Activated naive CD8-positive, alpha-beta T cell treated with anti-CD3 and anti-CD28 coated beads, Interleukin-2, amount 10 ng/mL, durations not matched to agents 7 days and 5 days (primary cell): ENCODE measurements around the gene CLMN. TPM values are rescaled to one million over a fixed set of nuclear protein-coding genes. Genes with fewer than 3 reads are reported as not detected.

ENCODE experiments used
- ATAC-seq: fragments of 150-1000 bp; cut with Tn5 transposase; one replicate; pipeline ENCODE4 v1.10.0; 2021; ENCODE audit warnings: low read depth, moderate library complexity
- POLR2A ChIA-PET: fragments of 350-600 bp; sonication (Branson Sonifier 250); formaldehyde crosslinking; loops from one replicate; lab custom pipeline; 2021; ENCODE audit warnings: antibody characterized with exemption; lab: Charles Lee
- DNase-seq: peaks from one replicate; pipeline ENCODE4 v3.0.0; 2021
- H3K27ac Mint-ChIP-seq: one replicate; pipeline ENCODE4 v1.8.0; 2022; ENCODE audit warnings: mild to moderate bottlenecking, mixed read lengths
- H3K27me3 Mint-ChIP-seq: one replicate; pipeline ENCODE4 v1.8.0; 2022; ENCODE audit warnings: mild to moderate bottlenecking, moderate library complexity, mixed read lengths
- H3K36me3 Mint-ChIP-seq: one replicate; pipeline ENCODE4 v1.8.0; 2021; ENCODE audit warnings: mild to moderate bottlenecking, mixed read lengths
- H3K4me1 Mint-ChIP-seq: one replicate; pipeline ENCODE4 v1.8.0; 2021; ENCODE audit warnings: mixed read lengths
- H3K4me3 Mint-ChIP-seq: one replicate; pipeline ENCODE4 v1.8.0; 2022; ENCODE audit warnings: mild to moderate bottlenecking, moderate library complexity, mixed read lengths
- H3K9me3 Mint-ChIP-seq: one replicate; pipeline ENCODE4 v1.8.0; 2021; ENCODE audit warnings: mixed read lengths
- total RNA-seq, 2 experiments: library from RNA; stranded (reverse); gene quantifications; one replicate each; pipeline ENCODE4 v1.2.3, GENCODE V29; 2021

The CLMN gene
- total RNA-seq, 2 experiments from 2014 or later, result 3.7 to 4.3 TPM

GRCh38 chr14:95233702-95234241 lies 85.9 kb downstream of the CLMN start:
- Mint-ChIP-seq H3K36me3 (no peaks in the 10 kb centered on the region), H3K9me3 (no peaks in the 10 kb centered on the region), H3K27ac (no peak overlapping the region), H3K4me1 (no peaks in the 10 kb centered on the region), H3K27me3 (peaks cover 5% of the 10 kb centered on the region), H3K4me3 (no peak overlapping the region)
- POLR2A ChIA-PET, result no interaction called here
- ATAC-seq (no peak), DNase-seq (no peak)

GRCh38 chr14:95232894-95233584 lies 86.7 kb downstream of the CLMN start:
- DNase-seq (no peak), ATAC-seq (no peak)
- Mint-ChIP-seq H3K9me3 (no peaks in the 10 kb centered on the region), H3K36me3 (no peaks in the 10 kb centered on the region), H3K27ac (no peak overlapping the region), H3K27me3 (peaks cover 5% of the 10 kb centered on the region), H3K4me1 (no peaks in the 10 kb centered on the region), H3K4me3 (no peak overlapping the region)
- POLR2A ChIA-PET, result no interaction called here

GRCh38 chr14:95231966-95232633 lies 87.6 kb downstream of the CLMN start:
- no peak for DNase-seq
- no peaks in the 10 kb centered on the region for H3K4me1 Mint-ChIP-seq
- POLR2A ChIA-PET, result no interaction called here
- H3K4me3 Mint-ChIP-seq, result no peak overlapping the region
- peaks cover 5% of the 10 kb centered on the region for H3K27me3 Mint-ChIP-seq
- no peak for ATAC-seq
- H3K27ac Mint-ChIP-seq, result no peak overlapping the region
- H3K36me3 Mint-ChIP-seq, result no peaks in the 10 kb centered on the region
- H3K9me3 Mint-ChIP-seq, result no peaks in the 10 kb centered on the region

DNA sequence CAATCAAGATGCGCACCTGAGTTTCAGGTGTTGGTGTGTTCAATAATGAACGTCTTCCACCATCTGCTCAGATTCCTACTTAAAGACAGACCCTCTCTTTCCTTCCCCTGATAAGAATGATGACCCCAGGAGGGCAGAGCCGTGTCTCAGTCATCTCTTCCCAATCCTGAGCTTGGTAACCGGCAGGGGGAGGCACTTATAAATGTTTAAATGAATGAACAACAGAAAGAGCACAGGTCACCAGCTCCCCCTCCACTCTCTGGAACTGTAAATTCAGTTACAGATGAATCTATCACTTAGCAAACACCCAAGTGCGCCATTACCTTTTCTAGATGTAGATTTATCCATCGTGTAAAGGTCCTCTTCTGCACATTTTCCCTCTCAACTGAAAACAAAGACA lies 90.0 kb downstream of the CLMN start:
- Mint-ChIP-seq H3K4me1 (no peaks in the 10 kb centered on the region), H3K27me3 (peaks cover 5% of the 10 kb centered on the region), H3K36me3 (no peaks in the 10 kb centered on the region), H3K9me3 (no peaks in the 10 kb centered on the region), H3K4me3 (no peak overlapping the region), H3K27ac (no peak overlapping the region)
- no peak for ATAC-seq
- POLR2A ChIA-PET, result no interaction called here
- DNase-seq, result no peak

DNA sequence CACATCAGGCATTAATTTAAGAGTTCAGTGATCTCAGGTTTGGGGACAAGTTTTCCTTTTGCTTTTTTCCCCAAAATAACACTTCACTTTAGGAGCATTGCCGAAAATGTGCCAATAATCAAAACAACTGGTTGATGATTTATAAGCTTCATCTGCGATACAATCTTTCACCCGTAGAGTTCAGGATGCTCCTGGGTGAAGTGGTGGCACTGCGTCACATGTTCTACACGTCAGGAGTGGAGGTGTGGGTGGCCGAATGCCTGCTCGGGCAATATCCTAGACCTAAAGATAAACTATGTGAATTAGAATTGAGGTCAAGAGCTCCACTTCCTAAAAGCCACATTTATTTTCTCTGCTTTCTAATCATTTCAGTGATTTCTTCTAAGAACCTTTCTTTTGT lies 91.5 kb downstream of the CLMN start:
- H3K9me3 Mint-ChIP-seq, result no peaks in the 10 kb centered on the region
- H3K27me3 Mint-ChIP-seq, result peaks cover 5% of the 10 kb centered on the region
- H3K4me1 Mint-ChIP-seq, result no peaks in the 10 kb centered on the region
- POLR2A ChIA-PET, result no interaction called here
- no peaks in the 10 kb centered on the region for H3K36me3 Mint-ChIP-seq
- no peak for DNase-seq
- no peak overlapping the region for H3K4me3 Mint-ChIP-seq
- no peak for ATAC-seq
- no peak overlapping the region for H3K27ac Mint-ChIP-seq

GRCh38 chr14:95227279-95227860 lies 92.3 kb downstream of the CLMN start:
- Mint-ChIP-seq H3K4me3 (no peak overlapping the region), H3K9me3 (no peaks in the 10 kb centered on the region), H3K27ac (no peak overlapping the region), H3K27me3 (peaks cover 5% of the 10 kb centered on the region), H3K4me1 (no peaks in the 10 kb centered on the region), H3K36me3 (no peaks in the 10 kb centered on the region)
- ATAC-seq (no peak), DNase-seq (no peak)
- POLR2A ChIA-PET, result no interaction called here

DNA sequence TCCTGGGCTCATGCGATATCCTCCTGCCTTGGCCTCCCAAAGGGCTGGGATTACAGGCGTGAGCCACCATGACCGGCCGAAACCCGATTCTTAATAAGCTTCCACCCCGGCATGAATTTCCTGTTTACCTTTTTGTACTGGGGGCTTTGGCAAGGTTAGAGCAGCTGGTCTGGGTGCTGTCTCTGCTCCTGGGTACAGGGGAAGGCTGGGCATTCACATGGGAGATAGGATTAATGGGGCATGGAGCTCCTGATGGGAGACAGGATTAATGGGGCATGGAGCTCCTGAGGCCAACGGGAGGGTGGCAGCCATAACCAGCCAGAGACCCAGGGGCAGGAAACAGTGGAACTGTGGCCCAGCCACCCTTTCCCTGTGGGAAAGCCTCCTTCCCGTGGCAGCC lies 92.9 kb downstream of the CLMN start:
- ATAC-seq (no peak), DNase-seq (no peak)
- no peak overlapping the region for H3K27ac Mint-ChIP-seq
- H3K9me3 Mint-ChIP-seq, result no peaks in the 10 kb centered on the region
- POLR2A ChIA-PET, result no interaction called here
- peaks cover 5% of the 10 kb centered on the region for H3K27me3 Mint-ChIP-seq
- H3K36me3 Mint-ChIP-seq, result no peaks in the 10 kb centered on the region
- no peaks in the 10 kb centered on the region for H3K4me1 Mint-ChIP-seq
- no peak overlapping the region for H3K4me3 Mint-ChIP-seq

DNA sequence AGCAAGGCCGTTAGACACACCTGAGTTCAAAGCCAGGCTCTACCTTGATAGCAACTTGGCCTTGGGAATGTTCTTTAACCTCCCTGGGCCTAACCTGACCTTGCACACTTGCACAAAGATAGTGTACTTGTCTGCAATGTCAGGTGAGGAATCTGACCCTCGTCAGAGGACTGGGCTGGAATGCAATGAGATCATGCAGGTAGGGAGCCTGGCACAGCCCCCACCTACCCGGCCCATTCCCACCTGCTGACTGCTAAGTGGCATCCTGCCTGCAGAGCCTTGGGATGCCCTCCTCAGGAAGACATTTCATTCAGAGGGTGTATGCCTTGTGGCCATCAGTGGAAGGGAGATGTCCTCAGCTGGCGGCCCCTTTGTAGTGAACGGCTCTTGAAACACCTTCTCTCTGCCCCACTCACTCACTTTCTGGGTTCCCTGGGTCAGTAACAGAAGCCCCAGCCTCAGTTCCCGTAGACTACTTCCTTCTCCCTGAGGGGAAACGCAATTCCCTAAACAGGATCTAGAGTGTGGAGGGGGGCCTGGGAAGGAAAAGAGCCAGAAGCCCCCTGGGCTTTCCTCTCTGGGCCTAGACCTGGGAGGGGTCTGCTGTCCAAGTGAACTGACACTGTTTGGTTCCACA lies 94.3 kb downstream of the CLMN start:
- Mint-ChIP-seq H3K4me3 (no peak overlapping the region), H3K4me1 (no peaks in the 10 kb centered on the region)
- DNase-seq, result no peak

GRCh38 chr14:95222870-95223398 lies 96.8 kb downstream of the CLMN start:
- Mint-ChIP-seq H3K4me1 (no peaks in the 10 kb centered on the region), H3K4me3 (no peak overlapping the region), H3K9me3 (no peaks in the 10 kb centered on the region), H3K27me3 (no peaks in the 10 kb centered on the region), H3K27ac (no peak overlapping the region), H3K36me3 (no peaks in the 10 kb centered on the region)
- ATAC-seq, result no peak
- POLR2A ChIA-PET, result no interaction called here
- no peak for DNase-seq

More for the DNA sequence above, 94.3 kb downstream of the CLMN start:
- Mint-ChIP-seq H3K36me3 (no peaks in the 10 kb centered on the region), H3K27me3 (peaks cover 5% of the 10 kb centered on the region), H3K9me3 (no peaks in the 10 kb centered on the region), H3K27ac (no peak overlapping the region)
- ATAC-seq, result no peak
- POLR2A ChIA-PET, result no interaction called here

- POLR2A ChIA-PET, result no interaction called here
- Mint-ChIP-seq H3K4me3 (no peak overlapping the region), H3K36me3 (no peaks in the 10 kb centered on the region), H3K4me1 (no peaks in the 10 kb centered on the region), H3K27ac (no peak overlapping the region), H3K9me3 (no peaks in the 10 kb centered on the region), H3K27me3 (no peaks in the 10 kb centered on the region)
- DNase-seq, result no peak
- ATAC-seq, result no peak
Observed at GRCh38 chr14:95222151-95222631, 97.5 kb downstream of the CLMN start.

GRCh38 chr14:95221531-95221930 lies 98.2 kb downstream of the CLMN start:
- POLR2A ChIA-PET, result no interaction called here
- ATAC-seq, result no peak

DNA sequence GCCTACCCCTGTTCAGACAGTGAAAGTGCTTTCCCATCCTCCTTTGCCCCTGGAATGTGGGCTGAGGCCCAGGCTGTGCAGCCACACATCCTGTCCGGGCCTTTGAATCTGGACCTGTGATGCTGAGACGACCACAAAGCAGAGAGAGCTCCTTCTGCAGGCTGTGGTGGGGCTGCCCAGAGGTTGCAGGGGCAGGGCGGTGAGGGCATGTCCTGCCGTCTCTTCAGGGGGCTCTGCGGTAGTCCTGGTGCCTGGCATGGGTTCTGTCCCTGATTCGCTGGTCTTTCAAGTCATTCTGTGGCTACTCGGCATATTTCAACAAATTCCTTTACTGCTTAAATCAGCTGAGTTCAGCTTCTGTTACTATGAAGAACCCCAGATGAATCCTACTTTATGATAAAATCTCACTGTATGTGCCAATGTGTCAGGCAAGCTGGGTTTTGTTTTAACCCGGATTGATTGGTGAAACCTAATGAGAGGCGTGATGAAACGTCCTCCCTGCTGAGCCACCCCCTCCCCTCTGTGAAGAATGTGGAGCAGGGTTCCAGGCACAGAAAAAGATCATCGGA lies 99.0 kb downstream of the CLMN start:
- H3K4me3 Mint-ChIP-seq, result no peak overlapping the region
- POLR2A ChIA-PET, result no interaction called here
- H3K27me3 Mint-ChIP-seq, result no peaks in the 10 kb centered on the region
- DNase-seq (no peak), ATAC-seq (no peak)
- no peaks in the 10 kb centered on the region for H3K4me1 Mint-ChIP-seq
- no peak overlapping the region for H3K27ac Mint-ChIP-seq
- no peaks in the 10 kb centered on the region for H3K36me3 Mint-ChIP-seq
- no peaks in the 10 kb centered on the region for H3K9me3 Mint-ChIP-seq

More at GRCh38 chr14:95221531-95221930, 98.2 kb downstream of the CLMN start:
- H3K4me3 Mint-ChIP-seq, result no peak overlapping the region
- no peak for DNase-seq
- no peaks in the 10 kb centered on the region for H3K9me3 Mint-ChIP-seq
- H3K27me3 Mint-ChIP-seq, result no peaks in the 10 kb centered on the region
- H3K4me1 Mint-ChIP-seq, result no peaks in the 10 kb centered on the region
- no peaks in the 10 kb centered on the region for H3K36me3 Mint-ChIP-seq
- H3K27ac Mint-ChIP-seq, result no peak overlapping the region
